ENCODE data around the gene DDX41. TPM values are rescaled to one million over a fixed set of nuclear protein-coding genes. Genes with fewer than 3 reads are reported as not detected.

Gene DDX41
- total RNA-seq, 1 experiment from 2014 or later: 136 TPM

DNA sequence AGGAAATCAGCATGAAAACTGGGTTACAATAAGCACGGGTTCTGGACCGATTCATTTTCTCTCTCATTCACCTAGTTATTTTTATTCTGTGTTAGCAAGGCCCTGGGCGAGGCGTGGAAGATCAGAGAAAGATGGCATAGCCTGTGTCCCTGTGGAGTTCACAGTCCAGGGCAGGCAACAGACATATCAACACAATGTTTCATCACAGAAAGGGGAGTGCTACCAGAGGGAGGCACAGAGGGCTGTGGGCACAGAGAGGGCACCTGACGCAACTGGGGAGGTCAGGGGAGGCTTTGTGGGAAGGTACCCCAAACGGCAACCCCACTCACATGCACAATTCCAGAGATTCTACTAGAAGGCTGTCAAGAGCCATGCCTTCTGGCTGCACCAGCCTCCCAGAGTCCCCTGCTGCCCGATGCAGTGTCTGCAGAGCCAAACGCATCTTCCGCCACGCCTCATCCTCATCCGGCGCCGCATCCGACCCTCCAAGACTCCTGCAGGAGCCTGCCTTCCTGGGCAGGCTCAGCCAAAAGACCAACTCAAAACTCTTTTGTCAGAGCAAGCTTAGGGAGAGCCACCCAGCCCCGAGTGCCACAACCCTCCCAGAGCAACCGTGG is 36.2 kb upstream of the DDX41 start:
- ATAC-seq: 0 out of 2 replicates have a peak, but pooled peaks have one; percentile 7
- H3K4me3 Mint-ChIP-seq: peak overlapping the region; percentile 83
- peaks cover 6% of the 10 kb centered on the region for H3K27me3 Mint-ChIP-seq (ENCODE audit: low read depth)
- peak overlapping the region; percentile 50; the same call in 1 of the 2 replicates for H3K27ac Mint-ChIP-seq
- peaks cover 30% of the 10 kb centered on the region for H3K4me1 Mint-ChIP-seq
- no peak for DNase-seq (ENCODE audit: low spot score)
- H3K9me3 Mint-ChIP-seq: peaks cover 3% of the 10 kb centered on the region
- CTCF ChIA-PET: interaction anchor here (1.0 to 1.4 kb wide), 3 partner anchors 39 to 243 kb away, joined by 3 to 4 read pairs (median 3); partner anchors contain the start of gene TMED9
- POLR2A ChIA-PET: interaction anchor here (1.2 to 1.4 kb wide), 2 partner anchors 54 to 56 kb away, joined by 3 to 4 read pairs; no protein-coding TSS in a partner anchor
- no peak for TF ChIP-seq MLX (CRISPR knock-in tag; IDR thresholded peaks at IDR 0.05)
- H3K36me3 Mint-ChIP-seq: peaks cover 18% of the 10 kb centered on the region

DNA sequence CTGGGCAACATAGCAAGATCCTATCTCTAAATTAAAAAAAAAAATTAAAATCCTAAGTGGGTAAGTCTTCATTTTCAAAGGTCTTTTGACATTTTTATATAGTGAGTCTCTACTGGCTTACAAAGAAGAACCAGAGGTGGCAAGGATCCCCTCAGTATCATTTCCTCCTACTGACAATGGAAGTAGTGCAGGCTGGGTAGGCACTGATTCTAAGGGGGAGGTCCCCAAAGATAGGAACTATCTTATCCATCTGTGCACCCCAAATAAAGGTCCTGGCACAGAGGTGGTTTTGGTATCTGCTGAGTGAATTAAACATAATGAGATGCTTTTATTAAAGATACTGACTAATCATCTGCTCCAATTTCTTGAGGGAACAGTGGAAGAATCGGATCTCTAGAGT is 33.4 kb upstream of the DDX41 start:
- TF ChIP-seq EMX1 (CRISPR knock-in tag; IDR thresholded peaks at IDR 0.05) (no peak), TEAD4 (CRISPR knock-in tag; IDR thresholded peaks at IDR 0.05) (no peak), CDX4 (CRISPR knock-in tag; IDR thresholded peaks at IDR 0.05; ENCODE audit: borderline replicate concordance) (no peak), GRHL2 (CRISPR knock-in tag; IDR thresholded peaks at IDR 0.05; ENCODE audit: insufficient replicate concordance, severe bottlenecking) (no peak), CREM (CRISPR knock-in tag; IDR thresholded peaks at IDR 0.05) (no peak), CREB1 (CRISPR knock-in tag; IDR thresholded peaks at IDR 0.05) (no peak)
- TF ChIP-seq, protein P1, sequence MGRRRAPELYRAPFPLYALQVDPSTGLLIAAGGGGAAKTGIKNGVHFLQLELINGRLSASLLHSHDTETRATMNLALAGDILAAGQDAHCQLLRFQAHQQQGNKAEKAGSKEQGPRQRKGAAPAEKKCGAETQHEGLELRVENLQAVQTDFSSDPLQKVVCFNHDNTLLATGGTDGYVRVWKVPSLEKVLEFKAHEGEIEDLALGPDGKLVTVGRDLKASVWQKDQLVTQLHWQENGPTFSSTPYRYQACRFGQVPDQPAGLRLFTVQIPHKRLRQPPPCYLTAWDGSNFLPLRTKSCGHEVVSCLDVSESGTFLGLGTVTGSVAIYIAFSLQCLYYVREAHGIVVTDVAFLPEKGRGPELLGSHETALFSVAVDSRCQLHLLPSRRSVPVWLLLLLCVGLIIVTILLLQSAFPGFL (CRISPR knock-in tag; IDR thresholded peaks at IDR 0.05; ENCODE audit: borderline replicate concordance): no peak
- no peak overlapping the region for H3K27ac Mint-ChIP-seq
- H3K4me1 Mint-ChIP-seq: peaks cover 21% of the 10 kb centered on the region
- H3K27me3 Mint-ChIP-seq (ENCODE audit: low read depth): no peaks in the 10 kb centered on the region
- CTCF ChIA-PET: no interaction called here
- H3K9me3 Mint-ChIP-seq: no peaks in the 10 kb centered on the region
- H3K4me3 Mint-ChIP-seq: no peak overlapping the region
- ATAC-seq (no peak), DNase-seq (ENCODE audit: low spot score) (no peak)
- POLR2A ChIA-PET: no interaction called here
- H3K36me3 Mint-ChIP-seq: peaks cover 18% of the 10 kb centered on the region

- no peak overlapping the region for H3K4me3 Mint-ChIP-seq
- ChIA-PET POLR2A (no interaction called here), CTCF (interaction anchor here (2.5 kb wide), 1 partner anchor 59 kb away, joined by 8 read pairs; no protein-coding TSS in a partner anchor)
- DNase-seq (ENCODE audit: low spot score) (no peak), ATAC-seq (no peak)
- TF ChIP-seq ERG (CRISPR knock-in tag; IDR thresholded peaks at IDR 0.05) (no peak), CREB1 (CRISPR knock-in tag; IDR thresholded peaks at IDR 0.05) (no peak), NFATC4 (CRISPR knock-in tag; IDR thresholded peaks at IDR 0.05) (no peak), ZBTB21 (CRISPR knock-in tag; IDR thresholded peaks at IDR 0.05; ENCODE audit: borderline replicate concordance) (no peak), IRF2 (CRISPR knock-in tag; IDR thresholded peaks at IDR 0.05; ENCODE audit: borderline replicate concordance, low read depth) (no peak), CBFB (CRISPR knock-in tag; IDR thresholded peaks at IDR 0.05; ENCODE audit: low read depth) (no peak), ZNF219 (CRISPR knock-in tag; IDR thresholded peaks at IDR 0.05; ENCODE audit: borderline replicate concordance) (no peak)
- TF ChIP-seq, protein P1 (CRISPR knock-in tag; IDR thresholded peaks at IDR 0.05; ENCODE audit: borderline replicate concordance): no peak
- H3K4me1 Mint-ChIP-seq: peaks cover 15% of the 10 kb centered on the region
- peaks cover 18% of the 10 kb centered on the region for H3K36me3 Mint-ChIP-seq
- no peaks in the 10 kb centered on the region for H3K27me3 Mint-ChIP-seq (ENCODE audit: low read depth)
- peak overlapping the region; percentile 60; the same call in 1 of the 2 replicates for H3K27ac Mint-ChIP-seq
- no peaks in the 10 kb centered on the region for H3K9me3 Mint-ChIP-seq
Observed at GRCh38 chr5:177548495-177548894, 31.7 kb upstream of the DDX41 start.

All from WTC11 (cell line).